GM23338 (cell line): ENCODE measurements around the gene GTF2A1. TPM values are rescaled to one million over a fixed set of nuclear protein-coding genes. Genes with fewer than 3 reads are reported as not detected.

Source experiments
- ATAC-seq: fragments of 200-7000 bp; cut with Tn5 transposase; 3 replicates; pipeline ENCODE4 v1.9.1; 2020
- DNase-seq: peaks from one replicate; pipeline ENCODE4 v3.0.0-alpha.2; 2015; ENCODE audit warnings: low spot score
- H2AFZ ChIP-seq: fragments of 200-600 bp; sonication (generic); 2 replicates; pipeline ENCODE4 v1.8.0; 2016; ENCODE audit warnings: antibody characterized with exemption, mild to moderate bottlenecking, moderate library complexity
- H3F3A ChIP-seq: fragments of 200-600 bp; sonication (generic); replicated peaks from 2 replicates; pipeline ENCODE4 v1.8.0; 2017; ENCODE audit warnings: antibody characterized with exemption, mixed run types, low read depth
- H3K27ac ChIP-seq: fragments of 200-600 bp; sonication (generic); 2 replicates; pipeline ENCODE4 v1.6.1; 2016; ENCODE audit warnings: low read depth
- H3K27me3 ChIP-seq: fragments of 200-600 bp; sonication (generic); 2 replicates; pipeline ENCODE4 v1.8.0; 2016; ENCODE audit warnings: mild to moderate bottlenecking, mixed run types, moderate library complexity; ENCODE audit not compliant: insufficient read depth
- H3K36me3 ChIP-seq: fragments of 200-600 bp; sonication (generic); 2 replicates; pipeline ENCODE4 v1.8.0; 2016; ENCODE audit warnings: mild to moderate bottlenecking; ENCODE audit not compliant: insufficient read depth
- H3K4me1 ChIP-seq: fragments of 200-600 bp; sonication (generic); 2 replicates; pipeline ENCODE4 v1.8.0; 2016; ENCODE audit warnings: mild to moderate bottlenecking, moderate library complexity; ENCODE audit not compliant: insufficient read depth
- H3K4me2 ChIP-seq: fragments of 200-600 bp; sonication (generic); 2 replicates; pipeline ENCODE4 v1.7.1; 2017; ENCODE audit warnings: mixed run types
- H3K4me3 ChIP-seq: fragments of 200-600 bp; sonication (generic); 2 replicates; pipeline ENCODE4 v1.6.1; 2016; ENCODE audit warnings: mixed run types
- H3K79me2 ChIP-seq: fragments of 200-600 bp; sonication (generic); replicated peaks from 2 replicates; pipeline ENCODE4 v1.8.0; 2017; ENCODE audit warnings: mild to moderate bottlenecking; ENCODE audit not compliant: insufficient read depth
- H3K9me2 ChIP-seq: fragments of 200-600 bp; sonication (generic); 2 replicates; pipeline ENCODE4 v1.8.0; 2017; ENCODE audit not compliant: insufficient read depth
- H4K20me1 ChIP-seq: fragments of 200-600 bp; sonication (generic); replicated peaks from 2 replicates; pipeline ENCODE4 v1.8.0; 2017; ENCODE audit warnings: mild to moderate bottlenecking; ENCODE audit not compliant: insufficient read depth
- H3K27ac Mint-ChIP-seq: 2 replicates; pipeline ENCODE4 v1.8.0; 2020; ENCODE audit warnings: inconsistent platforms, mild to moderate bottlenecking, moderate library complexity, mixed read lengths
- H3K27me3 Mint-ChIP-seq: 3 replicates; pipeline ENCODE4 v1.8.0; 2022; ENCODE audit warnings: low read depth, mild to moderate bottlenecking, moderate library complexity, mixed read lengths, inconsistent platforms; ENCODE audit not compliant: insufficient read depth, poor library complexity
- H3K36me3 Mint-ChIP-seq: 3 replicates; pipeline ENCODE4 v1.8.0; 2021; ENCODE audit warnings: low read depth, mild to moderate bottlenecking, inconsistent platforms, moderate library complexity, mixed read lengths
- H3K4me1 Mint-ChIP-seq: 3 replicates; pipeline ENCODE4 v1.8.0; 2020; ENCODE audit warnings: mild to moderate bottlenecking, inconsistent platforms, mixed read lengths
- H3K4me3 Mint-ChIP-seq: 3 replicates; pipeline ENCODE4 v1.8.0; 2021; ENCODE audit warnings: moderate library complexity, mild to moderate bottlenecking, inconsistent platforms, mixed read lengths
- H3K9me3 Mint-ChIP-seq: 3 replicates; pipeline ENCODE4 v1.8.0; 2020; ENCODE audit warnings: moderate library complexity, mild to moderate bottlenecking, inconsistent platforms, mixed read lengths
- CTCF ChIP-seq, 2 experiments: fragments of 200-600 bp in 1 of 2; sonication (generic) in 1 of 2; conservative IDR thresholded peaks; 2 replicates each; pipeline versions ENCODE4 v1.5.1 to v1.6.1; 2016 to 2017; ENCODE audit warnings: antibody characterized with exemption in 2 of 2, low read depth in 2 of 2, mild to moderate bottlenecking in 2 of 2, moderate library complexity in 1 of 2
- ETS1 ChIP-seq: IDR thresholded peaks from 2 replicates; pipeline ENCODE4 v1.6.1; 2016; ENCODE audit warnings: antibody characterized with exemption
- ZNF462 ChIP-seq: fragments of 250-450 bp; sonication (Bioruptor Pico); IDR thresholded peaks from 2 replicates; pipeline ENCODE4 v1.5.0; 2020; ENCODE audit warnings: mild to moderate bottlenecking, moderate library complexity
- polyA plus RNA-seq: library from polyadenylated mRNA; unstranded; fragments of >200 nt; fragmentation: Nextera tagmentation; extraction: Ambion mirVana; gene quantifications from 2 replicates; pipeline ENCODE4 v1.2.1, GENCODE V29; 2016
- total RNA-seq: library from RNA; depleted of rRNA; stranded (reverse); fragments of >200 nt; shearing (Covaris generic); gene quantifications from 2 replicates; pipeline ENCODE4 v1.2.3, GENCODE V29; 2014

Gene GTF2A1
- total and polyA plus RNA-seq, 2 experiments from 2014 or later = 12.1 to 50.6 TPM

DNA sequence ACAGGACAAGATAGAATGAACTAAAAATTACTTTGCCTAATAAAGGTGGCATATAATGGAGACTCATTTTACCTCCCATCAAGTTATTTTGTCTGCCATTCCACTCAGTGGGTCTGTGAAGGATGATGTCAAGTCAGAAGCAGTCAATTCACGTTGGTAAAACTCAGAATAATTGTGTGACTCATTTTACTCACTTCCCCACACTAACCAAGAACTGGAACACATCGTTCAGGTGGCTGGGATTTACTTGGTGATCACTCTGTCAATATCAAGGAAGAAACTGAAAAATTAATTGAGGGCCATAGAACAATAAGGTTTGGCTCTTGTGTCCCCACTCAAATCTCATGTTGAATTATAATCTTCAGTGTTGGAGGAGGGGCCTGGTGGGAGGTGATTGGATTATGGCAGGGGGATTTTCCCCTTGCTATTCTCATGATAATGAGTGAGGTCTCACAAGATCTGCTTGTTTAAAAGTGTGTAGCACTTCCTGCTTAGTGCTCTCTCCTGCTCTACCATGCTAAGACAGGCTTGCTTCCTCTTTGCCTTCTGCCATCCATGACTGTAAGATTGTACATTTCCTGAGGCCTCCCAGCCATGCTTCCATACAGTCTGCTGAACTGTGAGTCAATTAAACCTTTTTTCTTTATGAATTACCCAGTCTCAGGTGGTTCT lies 35.7 kb upstream of the GTF2A1 start (continued):
- TF ChIP-seq CTCF (conservative IDR thresholded peaks at IDR 0.05; ENCODE audit: low read depth in 2 of 2) = no peak

- Histone ChIP-seq H3F3A (no peaks in the 10 kb centered on the region), H4K20me1 (no peaks in the 10 kb centered on the region), H3K27ac (no peak overlapping the region), H3K4me1 (no peaks in the 10 kb centered on the region; the same call in 1 of the 2 replicates), H3K27me3 (no peaks in the 10 kb centered on the region), H3K4me3 (no peak overlapping the region), H3K4me2 (no peak overlapping the region), H3K79me2 (no peaks in the 10 kb centered on the region), H3K36me3 (no peaks in the 10 kb centered on the region), H2AFZ (no peak overlapping the region), H3K9me2 (no peaks in the 10 kb centered on the region; the same call in 1 of the 2 replicates)
- ATAC-seq (no peak; the same call in 2 of the 3 replicates), DNase-seq (peak; percentile 33)
- Mint-ChIP-seq H3K36me3 (peaks cover 3% of the 10 kb centered on the region; the same call in 1 of the 3 replicates), H3K4me3 (no peak overlapping the region), H3K4me1 (peaks cover 8% of the 10 kb centered on the region), H3K27me3 (peaks cover 11% of the 10 kb centered on the region), H3K9me3 (no peaks in the 10 kb centered on the region), H3K27ac (no peak overlapping the region)
- TF ChIP-seq CTCF (conservative IDR thresholded peaks at IDR 0.05; ENCODE audit: low read depth in 2 of 2) (peak; percentile 42 to 51), ETS1 (no peak), ZNF462 (CRISPR knock-in tag) (no peak)
These were observed 31.5 kb upstream of the GTF2A1 start for GRCh38 chr14:81252278-81252677.
